K562 (cell line): Measurements from ENCODE around the gene SPATS2L. TPM values are rescaled to one million over a fixed set of nuclear protein-coding genes. Genes with fewer than 3 reads are reported as not detected.

Source experiments
- ATAC-seq: fragments of 200-7000 bp; cut with Tn5 transposase; 3 replicates; pipeline ENCODE4 v1.9.1; 2020; ENCODE audit warnings: moderate library complexity
- BruUV-seq: library from RNA; stranded (reverse); fragments of 400-500 nt; replicated peaks from 2 replicates; lab custom pipeline; 2021; lab: Mats Ljungman, UMichigan
- CTCF ChIA-PET: fragments of 300-600 bp; formaldehyde crosslinking; extraction: SDS; loops from one replicate; lab custom pipeline; 2021; ENCODE audit warnings: low intra/inter-chr PET ratio; lab: Yijun Ruan, JAX
- POLR2A ChIA-PET: fragments of 300-600, 350-650 bp; sonication (Branson Sonifier 250); formaldehyde crosslinking; extraction: SDS; loops from one replicate; lab custom pipeline; 2021; ENCODE audit warnings: antibody characterized with exemption, inconsistent platforms; lab: Yijun Ruan, JAX
- DNase-seq, 4 experiments: peaks; one replicate each; pipeline versions ENCODE4 v3.0.0 to v3.0.0-alpha.2; 2011 to 2018; ENCODE audit warnings: low spot score in 3 of 4, mixed read lengths in 3 of 4; ENCODE audit errors: extremely low read depth in 1 of 4
- FAIRE-seq: peaks from 2 replicates; lab custom pipeline; 2011; peaks lifted over from hg19 to GRCh38; lab: Jason Lieb, UNC
- H2AFZ ChIP-seq: 2 replicates; pipeline ENCODE4 v1.6.0; 2011; ENCODE audit warnings: low read depth, low read length, control low read depth, inconsistent platforms
- H3K27ac ChIP-seq: fragments of 200-600 bp; 3 replicates; pipeline ENCODE4 v1.8.0; 2011; ENCODE audit warnings: low read depth, mild to moderate bottlenecking, control low read depth, inconsistent platforms, low read length, moderate library complexity, mixed read lengths; ENCODE audit errors: extremely low read depth
- H3K27me3 ChIP-seq, 2 experiments: fragments of 300-600 bp in 1 of 2; 2 replicates in 1 of 2; 3 replicates in 1 of 2; pipeline versions ENCODE4 v1.6.0 to v1.8.0; 2011; ENCODE audit warnings: inconsistent platforms in 2 of 2, low read length in 2 of 2, mild to moderate bottlenecking in 1 of 2, mixed read lengths in 1 of 2, moderate library complexity in 1 of 2; ENCODE audit not compliant: control insufficient read depth in 2 of 2, insufficient read depth in 2 of 2
- H3K36me3 ChIP-seq: fragments of 300-600 bp; 3 replicates; pipeline ENCODE4 v1.8.0; 2011; ENCODE audit warnings: mild to moderate bottlenecking, low read length, inconsistent platforms; ENCODE audit not compliant: control insufficient read depth, insufficient read depth
- H3K4me1 ChIP-seq, 2 experiments: fragments of 200-600 bp in 1 of 2; replicated peaks in 1 of 2; 2 replicates in 1 of 2; 3 replicates in 1 of 2; pipeline versions ENCODE4 v1.5.1 to v1.8.0; 2011; ENCODE audit warnings: inconsistent platforms in 2 of 2, low read length in 2 of 2, mild to moderate bottlenecking in 1 of 2, mixed read lengths in 1 of 2, moderate library complexity in 1 of 2; ENCODE audit not compliant: control insufficient read depth in 2 of 2, insufficient read depth in 2 of 2
- H3K4me2 ChIP-seq: 2 replicates; pipeline ENCODE4 v1.6.1; 2011; ENCODE audit warnings: low read length, control low read depth, inconsistent platforms, mixed read lengths; ENCODE audit not compliant: insufficient read depth
- H3K4me3 ChIP-seq: fragments of 200-600 bp; sonication (generic), shearing (Covaris generic); 2 replicates; pipeline ENCODE4 v1.5.1; 2016; ENCODE audit warnings: control low read depth, inconsistent platforms
- H3K79me2 ChIP-seq: fragments of 200-600 bp; 3 replicates; pipeline ENCODE4 v1.8.0; 2011; ENCODE audit warnings: low read length, inconsistent platforms; ENCODE audit not compliant: control insufficient read depth, insufficient read depth
- H3K9ac ChIP-seq, 2 experiments: 2 replicates each; pipeline versions ENCODE4 v1.6.0 to v1.6.1; 2011; ENCODE audit warnings: low read depth in 2 of 2, low read length in 2 of 2, control low read depth in 1 of 2, inconsistent platforms in 1 of 2, mild to moderate bottlenecking in 1 of 2, mixed read lengths in 1 of 2; ENCODE audit not compliant: insufficient read depth in 1 of 2
- H3K9me1 ChIP-seq: one replicate; pipeline ENCODE4 v1.6.0; 2011; ENCODE audit warnings: inconsistent platforms, mild to moderate bottlenecking, low read length, moderate library complexity; ENCODE audit not compliant: control insufficient read depth, insufficient read depth
- H3K9me3 ChIP-seq: replicated peaks from 2 replicates; pipeline ENCODE4 v1.5.1; 2011; ENCODE audit warnings: low read depth, low read length, inconsistent platforms; ENCODE audit not compliant: control insufficient read depth, insufficient read depth
- H4K20me1 ChIP-seq: replicated peaks from 2 replicates; pipeline ENCODE4 v1.6.1; 2011; ENCODE audit warnings: low read length, inconsistent platforms, mixed read lengths; ENCODE audit not compliant: control insufficient read depth, insufficient read depth
- CGGBP1 ChIP-seq: fragments of 250-450 bp; sonication (Bioruptor Pico); IDR thresholded peaks from 2 replicates; pipeline ENCODE4 v1.9.0; 2021; ENCODE audit warnings: mild to moderate bottlenecking
- FOXJ3 ChIP-seq: sonication (generic); formaldehyde crosslinking; IDR thresholded peaks from 2 replicates; pipeline ENCODE4 v1.4.0; 2020; ENCODE audit warnings: mild to moderate bottlenecking, missing genetic modification reagents
- FOXK2 ChIP-seq, 2 experiments: fragments of 450-650 bp; IDR thresholded peaks in 1 of 2; conservative IDR thresholded peaks in 1 of 2; 2 replicates each; pipeline ENCODE4 v1.6.1; 2016; ENCODE audit warnings: low read depth in 2 of 2, mild to moderate bottlenecking in 1 of 2
- HDAC3 ChIP-seq: fragments of 450-650 bp; IDR thresholded peaks from 2 replicates; pipeline ENCODE4 v1.6.1; 2018; ENCODE audit warnings: borderline replicate concordance, mild to moderate bottlenecking, moderate library complexity; ENCODE audit not compliant: partially characterized antibody
- HMG20A ChIP-seq: fragments of 450-650 bp; formaldehyde crosslinking; conservative IDR thresholded peaks from 2 replicates; pipeline ENCODE4 v1.4.0; 2020; ENCODE audit warnings: mild to moderate bottlenecking, mixed read lengths
- MBD2 ChIP-seq: sonication (generic); IDR thresholded peaks from 2 replicates; pipeline ENCODE4 v1.6.1; 2016; ENCODE audit warnings: low read depth, borderline replicate concordance
- PHF8 ChIP-seq: fragments of 200-600 bp; sonication (generic); IDR thresholded peaks from 2 replicates; pipeline ENCODE4 v1.6.1; 2012; ENCODE audit warnings: mixed run types, mild to moderate bottlenecking, inconsistent platforms, low read length, moderate library complexity, borderline replicate concordance
- REST ChIP-seq, 2 experiments: fragments of 450-650 bp; formaldehyde crosslinking in 1 of 2; IDR thresholded peaks; 2 replicates each; pipeline versions ENCODE4 v1.4.0 to v1.6.1; 2014 to 2020; ENCODE audit warnings: mild to moderate bottlenecking in 2 of 2, borderline replicate concordance in 1 of 2, low read depth in 1 of 2
- ZNF253 ChIP-seq: fragments of 250-450 bp; sonication (Bioruptor Pico); conservative IDR thresholded peaks from 2 replicates; pipeline ENCODE4 v1.6.1; 2021; ENCODE audit warnings: mild to moderate bottlenecking
- ZNF449 ChIP-seq: fragments of 250-450 bp; sonication (Bioruptor Pico); IDR thresholded peaks from 2 replicates; pipeline ENCODE4 v1.8.0; 2022; ENCODE audit warnings: moderate library complexity, mild to moderate bottlenecking, inconsistent platforms
- WGBS: fragments of 100-300 bp; shearing (Covaris generic); methylation state at CpG from one replicate; pipeline ENCODE4 v1.1.6; 2016; ENCODE audit warnings: low coverage, mixed read lengths; ENCODE audit not compliant: insufficient coverage; ENCODE audit errors: missing lambda C conversion rate; 5-methylcytosine and 5-hydroxymethylcytosine counted together
- in situ Hi-C: fragments of 300-500 bp; cut with MboI; formaldehyde crosslinking; loops from 4 replicates; pipeline ENCODE4 v1.15.0; 2018; ENCODE audit warnings: inconsistent platforms, mixed read lengths
- intact Hi-C: fragments of 100-400 bp; cut with micrococcal nuclease; formaldehyde crosslinking; loops from 2 replicates; pipeline ENCODE4 v1.14.2; 2022
- polyA plus RNA-seq, 8 experiments: library from polyadenylated mRNA; depleted of rRNA in 4 of 8; stranded (reverse) in 5 of 8; unstranded in 3 of 8; fragments of >200 nt; fragmentation: Nextera tagmentation in 2 of 8; fragmentation: Illumina TruSeq in 1 of 8; extraction: Ambion mirVana in 2 of 8; extraction: Trizol in 1 of 8; gene quantifications; 2 replicates each; pipeline versions ENCODE4 v1.2.1 to v1.2.3, GENCODE V29; 2011 to 2014; ENCODE audit warnings: inconsistent platforms in 1 of 8, missing spikeins in 1 of 8
- total RNA-seq, 7 experiments: library from RNA; depleted of rRNA in 6 of 7; stranded (reverse); fragments of >200 nt in 6 of 7; fragmentation: Illumina TruSeq in 2 of 7; extraction: Trizol in 2 of 7; gene quantifications; 2 replicates each; pipeline versions ENCODE4 v1.2.1 to v1.2.3, GENCODE V29; 2011 to 2021; ENCODE audit warnings: low replicate concordance in 1 of 7

SPATS2L gene
- total and polyA plus RNA-seq, 9 of the 15 experiments (the other 6 are each of a cell fraction or from before 2014, with no cell fraction given) = 11.3 to 41.5 (median 24.9) TPM

GRCh38 chr2:200297100-200297499 lies 9.4 kb upstream of the SPATS2L start:
- no peak for FAIRE-seq
- Histone ChIP-seq H3K79me2 (no peaks in the 10 kb centered on the region), H3K4me2 (no peak overlapping the region), H3K9me1 (no peaks in the 10 kb centered on the region), H3K4me1 (peaks cover 0 to 11% of the 10 kb centered on the region in 2 experiments; a peak in 1 of 5 replicates), H3K9ac (no peak overlapping the region), H3K36me3 (no peaks in the 10 kb centered on the region), H4K20me1 (no peaks in the 10 kb centered on the region), H2AFZ (no peak overlapping the region), H3K9me3 (no peaks in the 10 kb centered on the region), H3K27ac (no peak overlapping the region), H3K4me3 (no peak overlapping the region), H3K27me3 (no peaks in the 10 kb centered on the region)
- no TSS peak for BruUV-seq
- WGBS = 54% methylated on average over 5 of the region's 5 CpGs
- in situ Hi-C loops (no loop called here), intact Hi-C loops (no loop called here)
- ChIA-PET CTCF (no interaction called here), POLR2A (interaction anchor here (0.7 kb wide), 2 partner anchors 10 to 602 kb away, joined by 3 read pairs; no protein-coding TSS in a partner anchor)
- no peak for ATAC-seq
- DNase-seq = no peak
- TF ChIP-seq HDAC3 = no peak
- no peak for TF ChIP-seq ZNF449 (CRISPR knock-in tag)
- TF ChIP-seq PHF8 = no peak
- no peak for TF ChIP-seq REST (IDR thresholded peaks at IDR 0.05; ENCODE audit: borderline replicate concordance)
- TF ChIP-seq REST (CRISPR knock-in tag; IDR thresholded peaks at IDR 0.05; ENCODE audit: low read depth) = no peak
- no peak for TF ChIP-seq HMG20A (CRISPR knock-in tag)
- no peak for TF ChIP-seq ZNF253
- no peak for TF ChIP-seq FOXK2 (conservative IDR thresholded peaks at IDR 0.05 in 1 of 2, IDR thresholded peaks at IDR 0.05 in 1 of 2; ENCODE audit: low read depth in 2 of 2)
- no peak for TF ChIP-seq CGGBP1 (CRISPR knock-in tag)
- no peak for TF ChIP-seq MBD2
- no peak for TF ChIP-seq FOXJ3 (CRISPR knock-in tag)
